ENCODE data around the gene TMEM37.

The TMEM37 gene

GRCh38 chr2:119461811-119462210, 30.2 kb downstream of the TMEM37 start:
- no peak for DNase-seq

GRCh38 chr2:119462574-119462973, 30.9 kb downstream of the TMEM37 start:
- no peak for DNase-seq

- no peak for DNase-seq
Measured at GRCh38 chr2:119463136-119463535, 31.5 kb downstream of the TMEM37 start.

GRCh38 chr2:119463990-119464389, 32.3 kb downstream of the TMEM37 start:
- DNase-seq = no peak

DNA sequence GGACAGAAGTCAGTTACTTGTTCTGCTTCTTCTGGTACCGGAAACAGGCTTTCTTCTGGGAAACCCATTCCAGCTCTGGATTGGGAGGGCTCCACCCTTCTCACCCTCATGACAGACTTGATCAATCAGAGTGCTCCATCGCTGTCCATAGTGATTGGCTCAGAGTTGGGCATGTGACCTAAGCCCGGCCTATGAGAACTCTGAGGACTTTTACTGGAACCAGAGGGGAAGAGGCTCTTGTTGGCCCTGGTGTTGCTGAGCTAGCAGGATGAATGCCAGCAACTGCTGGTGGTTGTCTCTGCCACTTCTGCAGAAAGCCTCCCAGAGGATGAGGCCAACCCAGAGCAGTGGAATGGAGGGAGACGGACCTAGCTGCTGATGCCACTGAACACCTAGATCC, 33.3 kb downstream of the TMEM37 start:
- DNase-seq = no peak

- no peak for DNase-seq
Measured at GRCh38 chr2:119465687-119466086, 34.0 kb downstream of the TMEM37 start.

DNA sequence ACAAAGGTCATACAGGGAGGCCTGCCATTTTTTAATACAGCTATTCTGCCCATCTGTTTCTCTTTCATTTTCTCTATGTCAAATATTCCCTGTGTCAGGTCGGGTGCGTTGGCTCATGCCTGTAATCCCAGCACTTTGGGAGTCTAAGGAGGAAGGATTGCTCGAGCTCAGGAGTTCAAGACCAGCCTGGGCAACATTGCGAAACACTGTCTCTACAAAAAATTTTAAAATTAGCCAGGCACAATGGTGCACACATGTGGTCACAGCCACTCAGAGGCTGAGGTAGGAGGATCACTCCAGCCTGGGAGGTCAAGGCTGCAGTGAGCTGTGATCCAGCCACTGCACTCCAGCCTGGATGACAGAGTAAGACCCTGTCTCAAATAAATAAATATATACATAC, 34.7 kb downstream of the TMEM37 start:
- DNase-seq = no peak

DNA sequence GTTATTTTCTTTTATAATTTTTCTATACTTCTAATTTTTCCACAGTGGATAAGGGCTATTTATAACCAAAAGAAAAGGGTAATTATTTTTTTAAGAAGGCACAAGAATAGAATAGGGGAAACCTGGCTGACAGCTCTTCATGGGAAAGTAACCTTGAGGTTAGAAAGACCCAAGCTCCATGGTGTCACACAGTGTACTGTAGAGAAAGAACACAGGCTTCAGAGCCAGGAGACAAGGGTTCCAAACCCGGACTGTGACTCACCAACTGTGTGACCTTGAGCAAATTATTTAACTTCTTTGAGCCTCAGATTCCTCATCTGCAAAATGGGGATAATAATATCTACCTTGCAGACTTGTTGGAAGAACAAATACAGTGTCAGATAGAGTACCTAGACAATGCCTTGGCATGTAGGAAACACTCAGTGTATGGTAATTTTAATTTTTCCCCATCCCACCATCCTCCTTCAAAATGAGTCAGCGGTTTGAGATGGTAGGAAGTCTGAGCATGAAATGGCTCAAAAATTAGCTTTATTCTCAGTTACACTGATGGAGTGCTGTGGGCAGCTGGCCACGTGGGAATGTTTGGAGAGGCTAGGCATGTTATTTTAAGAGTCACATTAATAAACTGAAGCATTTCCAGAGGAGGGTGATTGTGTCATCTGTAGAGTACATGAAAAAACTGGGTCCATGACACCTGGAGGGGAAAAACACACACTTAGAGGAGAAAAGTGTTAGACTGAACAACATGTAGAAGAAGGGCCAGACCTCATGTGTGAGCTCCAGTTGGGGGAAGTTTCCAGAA, 36.7 kb downstream of the TMEM37 start:
- DNase-seq = no peak

DNA sequence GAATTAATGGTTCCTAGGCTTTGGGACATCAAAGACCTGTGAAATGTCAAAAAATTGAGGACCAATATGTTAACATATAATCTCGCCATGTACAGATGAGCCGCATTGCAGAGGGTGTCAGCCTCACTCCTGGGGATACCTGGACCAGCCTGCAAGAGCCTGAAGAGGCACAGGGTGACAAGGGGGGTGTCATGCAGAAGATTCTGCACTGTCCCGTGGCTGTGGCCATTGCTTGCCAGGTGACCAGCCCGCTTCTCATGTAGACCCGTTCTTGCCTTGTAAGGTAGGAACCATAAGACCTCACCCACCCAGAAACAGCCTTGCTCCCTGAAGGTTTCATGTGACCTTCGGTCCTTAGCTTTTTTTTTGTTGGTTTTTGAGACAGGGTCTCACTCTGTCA, 37.5 kb downstream of the TMEM37 start:
- DNase-seq = no peak

- DNase-seq = no peak
Measured at GRCh38 chr2:119469661-119470297, 38.1 kb downstream of the TMEM37 start.

GRCh38 chr2:119472749-119473148, 41.1 kb downstream of the TMEM37 start:
- DNase-seq = no peak

DNA sequence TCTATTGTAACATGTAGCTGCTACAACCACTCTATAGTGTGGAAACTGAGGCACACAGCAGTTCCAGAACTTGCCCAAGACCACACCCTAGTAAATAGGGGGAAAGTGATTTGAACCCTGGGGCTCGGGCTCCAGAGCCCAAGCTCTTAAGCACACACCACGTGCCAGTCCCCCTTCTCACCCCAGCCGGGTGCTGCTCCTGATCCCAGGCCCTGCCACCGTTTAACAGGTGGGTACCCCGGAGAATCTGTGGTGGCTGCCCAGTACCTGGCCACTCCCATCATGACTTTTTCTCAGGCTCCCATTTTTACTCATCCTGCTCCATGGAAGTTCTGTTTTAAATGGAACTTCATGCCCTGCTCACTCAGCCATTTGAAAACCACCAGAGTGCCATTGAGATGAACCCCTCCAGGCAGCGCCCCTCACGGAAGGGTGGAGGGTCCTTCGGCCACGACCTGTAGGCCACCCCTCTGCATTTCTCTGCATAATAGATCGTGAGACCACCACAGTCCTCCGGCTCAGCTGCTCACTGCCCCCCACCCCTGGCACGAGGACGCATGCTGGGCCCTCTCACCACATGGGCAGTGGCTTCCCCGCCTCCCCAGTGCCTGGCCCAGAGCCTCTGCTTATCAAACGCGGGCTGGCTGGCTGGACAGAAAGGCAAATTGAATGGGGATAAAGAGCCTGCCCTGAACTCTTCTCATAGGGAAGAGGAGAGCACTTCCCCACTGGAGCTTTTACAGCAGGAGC, 42.1 kb downstream of the TMEM37 start:
- DNase-seq = no peak

GRCh38 chr2:119474371-119475224, 42.9 kb downstream of the TMEM37 start:
- DNase-seq = no peak

DNA sequence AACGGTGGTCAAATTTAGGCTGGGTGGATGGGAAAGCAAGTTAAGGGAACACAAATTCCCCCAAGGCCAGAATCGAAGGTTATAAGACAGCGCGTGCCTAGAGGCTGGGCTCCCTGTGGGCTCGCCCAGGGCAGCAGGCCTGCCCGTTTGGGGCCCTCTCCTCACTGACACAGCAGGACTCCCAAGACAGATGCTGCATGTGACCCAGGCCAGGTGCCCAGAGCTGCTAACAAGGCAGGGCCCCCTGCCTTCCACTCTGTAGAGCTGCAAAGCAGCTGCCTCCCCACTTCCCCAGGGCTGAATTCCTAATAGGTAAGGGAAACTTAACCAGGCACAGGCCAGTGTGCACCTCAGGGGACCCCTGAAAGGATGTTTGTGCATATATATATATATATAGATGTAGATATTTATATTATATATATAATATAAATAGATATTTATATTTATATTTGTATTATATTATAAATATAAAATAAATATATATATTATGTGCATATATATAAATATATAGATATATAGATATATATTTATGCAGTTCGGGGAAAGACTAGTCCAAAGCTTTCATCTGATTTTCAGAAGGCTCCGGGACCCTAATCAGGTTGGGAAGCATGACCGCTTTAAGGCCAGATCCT, 43.7 kb downstream of the TMEM37 start:
- no peak for DNase-seq

- no peak for DNase-seq
Measured at GRCh38 chr2:119475857-119476244, 44.2 kb downstream of the TMEM37 start.

GRCh38 chr2:119476301-119477112, 44.9 kb downstream of the TMEM37 start:
- no peak for DNase-seq

DNA sequence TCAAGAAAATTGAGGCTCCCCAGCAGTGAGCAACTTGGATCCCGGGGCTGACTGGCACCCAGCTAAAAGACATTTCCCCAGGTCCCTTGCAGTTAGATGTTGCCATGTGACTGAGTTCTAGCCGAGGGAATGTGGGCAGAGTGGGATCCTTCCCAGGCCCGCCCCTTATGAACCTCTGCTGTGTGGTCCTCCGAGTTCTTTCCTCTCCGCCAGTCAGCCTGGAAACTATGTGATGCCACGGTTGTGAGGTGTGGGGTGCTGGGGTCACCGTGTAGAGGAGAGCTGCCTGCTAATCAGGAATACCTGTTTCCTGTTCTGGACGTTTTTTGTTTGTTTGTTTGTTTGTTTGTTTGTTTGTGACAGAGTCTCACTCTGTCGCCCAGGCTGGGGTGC, 45.5 kb downstream of the TMEM37 start:
- no peak for DNase-seq

DNA sequence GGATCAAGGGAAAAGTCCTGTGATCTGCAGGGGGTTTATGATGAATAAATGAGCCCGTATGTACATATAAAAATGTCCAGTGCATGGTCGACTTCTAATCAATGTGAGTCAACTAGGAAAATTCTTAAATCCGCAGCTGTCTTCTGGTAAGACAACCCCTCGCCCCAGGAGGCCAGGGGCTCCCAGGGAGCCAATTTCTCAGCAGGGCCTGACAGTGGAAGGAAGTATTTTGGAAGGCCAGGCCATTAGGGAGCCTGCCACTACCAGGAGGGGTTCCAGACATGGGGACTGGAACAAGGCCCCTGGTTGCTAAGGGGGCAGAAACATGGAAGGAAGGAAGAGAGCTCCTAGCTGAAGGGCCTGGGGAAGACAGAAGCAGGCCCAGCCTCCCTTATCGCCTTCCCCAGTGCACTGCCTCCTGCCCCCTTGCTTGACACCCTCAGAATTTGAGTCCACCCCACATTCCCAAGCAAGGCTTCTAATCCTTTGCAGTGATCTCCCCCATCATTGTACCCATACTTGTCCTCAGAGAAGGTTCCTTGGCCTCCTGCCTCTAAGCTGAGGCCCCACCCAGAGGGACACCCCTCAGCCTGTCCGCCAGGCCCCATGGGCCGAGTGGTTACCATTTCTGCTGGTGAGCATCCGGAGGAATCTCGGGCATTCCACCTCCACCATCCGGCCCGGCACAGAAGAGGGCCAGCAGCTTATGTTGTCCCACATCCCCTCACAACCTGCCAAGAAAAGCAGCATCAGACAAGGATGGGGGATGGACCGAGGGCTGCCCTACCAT, 46.7 kb downstream of the TMEM37 start:
- no peak for DNase-seq

- DNase-seq = no peak
Measured at GRCh38 chr2:119478978-119479295, 47.3 kb downstream of the TMEM37 start.

DNA sequence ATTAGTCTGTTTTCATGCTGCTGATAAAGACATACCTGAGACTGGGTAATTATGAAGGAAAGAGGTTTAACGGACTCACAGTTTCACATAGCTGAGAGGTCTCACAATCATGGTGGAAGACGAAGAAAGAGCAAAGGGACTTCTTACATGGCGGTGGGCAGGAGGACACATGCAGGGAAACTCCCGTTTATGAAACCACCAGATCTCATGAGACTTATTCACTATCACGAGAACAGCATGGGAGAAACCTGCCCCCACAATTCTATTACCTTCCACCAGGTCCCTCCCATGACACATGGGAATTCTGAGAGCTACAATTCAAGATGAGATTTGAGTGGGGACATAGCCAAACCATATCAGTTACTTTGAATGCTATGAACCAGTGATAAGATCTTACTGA, 48.5 kb downstream of the TMEM37 start:
- DNase-seq = no peak

DNA sequence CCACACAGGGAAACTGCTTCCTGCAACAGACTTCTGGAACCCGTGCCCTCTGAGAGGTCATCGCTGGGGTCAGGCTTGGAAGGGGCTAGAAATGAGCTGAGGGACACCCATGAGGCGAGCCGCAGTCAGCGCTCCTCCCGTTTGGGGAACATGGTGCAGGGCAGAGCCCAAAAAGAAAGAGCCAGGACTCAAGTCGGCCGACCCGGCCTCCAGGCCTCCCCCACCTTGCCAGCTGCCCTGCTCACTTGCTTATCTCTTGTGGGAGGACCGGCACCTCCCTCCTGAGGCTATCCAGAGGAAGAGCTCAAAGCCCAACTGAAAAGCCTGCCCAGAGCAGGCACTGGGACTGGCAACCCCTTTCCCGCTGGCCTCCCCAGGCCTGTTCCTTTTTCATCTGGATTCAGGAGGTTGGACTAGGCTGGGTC, 49.1 kb downstream of the TMEM37 start:
- DNase-seq = no peak

All from NCI-H1105 (cell line).